GM23248 (cell line): ENCODE results near the gene IRF4. TPM values are rescaled to one million over a fixed set of nuclear protein-coding genes. Genes with fewer than 3 reads are reported as not detected.
A peak's percentile ranks its signal among the peaks of the same experiment; 100 is the strongest.

Experiments
- DNase-seq: peaks from one replicate; pipeline ENCODE4 v3.0.0-alpha.2; 2015
- H2AFZ ChIP-seq: fragments of 200-600 bp; sonication (generic); 2 replicates; pipeline ENCODE4 v1.6.1; 2016; ENCODE audit warnings: antibody characterized with exemption
- H3F3A ChIP-seq: fragments of 200-600 bp; sonication (generic); 2 replicates; pipeline ENCODE4 v1.6.1; 2016; ENCODE audit warnings: mild to moderate bottlenecking, antibody characterized with exemption, mixed run types; ENCODE audit not compliant: insufficient read depth
- H3K27ac ChIP-seq: fragments of 200-600 bp; sonication (generic); 2 replicates; pipeline ENCODE4 v1.5.1; 2016; ENCODE audit warnings: mild to moderate bottlenecking
- H3K27me3 ChIP-seq: fragments of 200-600 bp; sonication (generic); replicated peaks from 2 replicates; pipeline ENCODE4 v1.6.1; 2016; ENCODE audit warnings: mild to moderate bottlenecking; ENCODE audit not compliant: insufficient read depth
- H3K36me3 ChIP-seq: fragments of 200-600 bp; sonication (generic); 2 replicates; pipeline ENCODE4 v1.6.1; 2016; ENCODE audit warnings: low read depth, mild to moderate bottlenecking
- H3K4me1 ChIP-seq: fragments of 200-600 bp; sonication (generic); 2 replicates; pipeline ENCODE4 v1.6.1; 2016; ENCODE audit warnings: mild to moderate bottlenecking; ENCODE audit not compliant: insufficient read depth
- H3K4me2 ChIP-seq: fragments of 200-600 bp; sonication (generic); one replicate; pipeline ENCODE4 v1.6.1; 2016; ENCODE audit warnings: mild to moderate bottlenecking; ENCODE audit not compliant: unreplicated experiment
- H3K4me3 ChIP-seq: fragments of 200-600 bp; sonication (generic); 2 replicates; pipeline ENCODE4 v1.5.1; 2016; ENCODE audit warnings: mild to moderate bottlenecking
- H3K79me2 ChIP-seq: fragments of 200-600 bp; sonication (generic); 2 replicates; pipeline ENCODE4 v1.6.1; 2016; ENCODE audit warnings: mild to moderate bottlenecking; ENCODE audit not compliant: insufficient read depth
- H3K9ac ChIP-seq: fragments of 200-600 bp; sonication (generic); 2 replicates; pipeline ENCODE4 v1.6.1; 2016; ENCODE audit warnings: mild to moderate bottlenecking
- H3K9me2 ChIP-seq: fragments of 200-600 bp; sonication (generic); 2 replicates; pipeline ENCODE4 v1.6.1; 2016; ENCODE audit warnings: mixed run types, mild to moderate bottlenecking, moderate library complexity; ENCODE audit not compliant: insufficient read depth
- H3K9me3 ChIP-seq: fragments of 200-600 bp; sonication (generic); one replicate; pipeline ENCODE4 v1.6.1; 2017; ENCODE audit warnings: low read depth
- H4K20me1 ChIP-seq: fragments of 200-600 bp; sonication (generic); 2 replicates; pipeline ENCODE4 v1.6.0; 2016; ENCODE audit not compliant: insufficient read depth
- EZH2 ChIP-seq: fragments of 200-600 bp; sonication (generic); IDR thresholded peaks from 2 replicates; pipeline ENCODE4 v1.6.1; 2018; ENCODE audit warnings: antibody characterized with exemption, mild to moderate bottlenecking; ENCODE audit not compliant: insufficient read depth, poor library complexity, severe bottlenecking
- EZH2phosphoT487 ChIP-seq: fragments of 200-600 bp; sonication (generic); IDR thresholded peaks from 2 replicates; pipeline ENCODE4 v1.6.1; 2018; ENCODE audit warnings: antibody characterized with exemption, moderate library complexity, mild to moderate bottlenecking, low read depth; ENCODE audit not compliant: insufficient read depth
- WGBS, 2 experiments: methylation state at CpG; one replicate each; pipeline ENCODE4 v1.1.6; 2015 to 2017; ENCODE audit warnings: low lambda C conversion rate in 2 of 2, low coverage in 1 of 2; ENCODE audit errors: missing lambda C conversion rate in 2 of 2; 5-methylcytosine and 5-hydroxymethylcytosine counted together
- in situ Hi-C: fragments of 300-500 bp; cut with MboI; formaldehyde crosslinking; loops from 2 replicates; pipeline ENCODE4 v1.15.0; 2020
- polyA plus RNA-seq: library from polyadenylated mRNA; unstranded; fragments of >200 nt; fragmentation: Nextera tagmentation; extraction: Ambion mirVana; gene quantifications from 2 replicates; pipeline ENCODE4 v1.2.1, GENCODE V29; 2016
- total RNA-seq: library from RNA; depleted of rRNA; stranded (reverse); fragments of >200 nt; shearing (Covaris generic); gene quantifications from 2 replicates; pipeline ENCODE4 v1.2.3, GENCODE V29; 2014; rRNA removed

IRF4 gene
- total RNA-seq (not detected in 2 replicates), polyA plus RNA-seq (0.23 and 0.70 TPM in 2 replicates)

- WGBS, 2 experiments = 2 to 3% methylated on average over 47 to 69 of the region's 82 CpGs
Measured at GRCh38 chr6:391559-392440, at the start of gene IRF4. TSS of gene IRF4 (plus strand) at chr6:391752. CDS start at chr6:393153, 1,401 bp downstream.

GRCh38 chr6:341914-342831 lies 49.4 kb upstream of the IRF4 start:
- H3K4me2 ChIP-seq = no peak overlapping the region
- no peak for DNase-seq
- H3K9me3 ChIP-seq = no peaks in the 10 kb centered on the region
- TF ChIP-seq EZH2 (no peak), EZH2phosphoT487 (no peak)
- H2AFZ ChIP-seq = no peak overlapping the region
- H3K9me2 ChIP-seq = no peaks in the 10 kb centered on the region
- H3K4me3 ChIP-seq = no peak overlapping the region
- no peaks in the 10 kb centered on the region for H3F3A ChIP-seq
- no peak overlapping the region for H3K9ac ChIP-seq
- in situ Hi-C loops = no loop called here
- no peaks in the 10 kb centered on the region for H3K4me1 ChIP-seq
- H3K27me3 ChIP-seq = no peaks in the 10 kb centered on the region
- H3K36me3 ChIP-seq = no peaks in the 10 kb centered on the region
- no peak overlapping the region for H3K27ac ChIP-seq
- WGBS, 2 experiments = 49% methylated on average over 16 of the region's 16 CpGs
- H3K79me2 ChIP-seq = no peaks in the 10 kb centered on the region
- no peaks in the 10 kb centered on the region for H4K20me1 ChIP-seq

More at GRCh38 chr6:391559-392440, at the start of gene IRF4:
- Histone ChIP-seq H3K4me1 (no peaks in the 10 kb centered on the region), H3K4me2 (no peak within 1 kb of the TSS), H3K36me3 (no peaks in the 10 kb centered on the region), H3K9me3 (no peaks in the 10 kb centered on the region), H3K4me3 (peak within 1 kb of the TSS; percentile 39; the same call in 1 of the 2 replicates), H3F3A (no peaks in the 10 kb centered on the region), H4K20me1 (no peaks in the 10 kb centered on the region), H3K79me2 (no peaks in the 10 kb centered on the region), H3K27ac (no peak within 1 kb of the TSS), H3K9ac (no peak within 1 kb of the TSS), H3K9me2 (no peaks in the 10 kb centered on the region), H2AFZ (no peak within 1 kb of the TSS), H3K27me3 (peaks cover 74% of the 10 kb centered on the region)
- TF ChIP-seq EZH2phosphoT487 = no peak
- no peak for TF ChIP-seq EZH2
- in situ Hi-C loops = no loop called here
- peak; percentile 28 for DNase-seq

- TF ChIP-seq EZH2phosphoT487 (no peak), EZH2 (no peak)
- Histone ChIP-seq H3K36me3 (no peaks in the 10 kb centered on the region), H3F3A (no peaks in the 10 kb centered on the region), H3K27ac (no peak overlapping the region), H3K9me2 (no peaks in the 10 kb centered on the region), H3K4me3 (no peak overlapping the region), H3K27me3 (no peaks in the 10 kb centered on the region), H4K20me1 (no peaks in the 10 kb centered on the region), H3K4me1 (no peaks in the 10 kb centered on the region), H3K4me2 (no peak overlapping the region), H3K79me2 (no peaks in the 10 kb centered on the region), H2AFZ (no peak overlapping the region), H3K9me3 (no peaks in the 10 kb centered on the region), H3K9ac (no peak overlapping the region)
- WGBS, 2 experiments = 65 to 69% methylated on average over 8 of the region's 8 CpGs
- in situ Hi-C loops = no loop called here
- no peak for DNase-seq
Measured at GRCh38 chr6:342832-343179, 48.7 kb upstream of the IRF4 start.

GRCh38 chr6:343226-343935 lies 48.2 kb upstream of the IRF4 start:
- Histone ChIP-seq H3K79me2 (no peaks in the 10 kb centered on the region), H3F3A (no peaks in the 10 kb centered on the region), H3K27ac (no peak overlapping the region), H3K9me2 (no peaks in the 10 kb centered on the region), H2AFZ (no peak overlapping the region), H3K4me1 (no peaks in the 10 kb centered on the region), H3K27me3 (no peaks in the 10 kb centered on the region), H3K4me3 (no peak overlapping the region), H3K4me2 (no peak overlapping the region), H3K9ac (no peak overlapping the region), H3K9me3 (no peaks in the 10 kb centered on the region), H4K20me1 (no peaks in the 10 kb centered on the region), H3K36me3 (no peaks in the 10 kb centered on the region)
- WGBS, 2 experiments = 62 to 64% methylated on average over 10 of the region's 10 CpGs
- no peak for DNase-seq
- in situ Hi-C loops = no loop called here
- no peak for TF ChIP-seq EZH2phosphoT487
- TF ChIP-seq EZH2 = no peak
